Measurements from ENCODE around the gene FAIM. TPM values are rescaled to one million over a fixed set of nuclear protein-coding genes. Genes with fewer than 3 reads are reported as not detected.
"Not testable (repeated sequence)": the region's sequence is repeated elsewhere in the genome, so short reads cannot be mapped to it uniquely, and the experiment has no call there.

Gene FAIM
- total RNA-seq, 1 donor: 14.7 TPM

GRCh38 chr3:138668107-138668506 is 59.5 kb downstream of the FAIM start:
- H3K4me3 ChIP-seq (ENCODE audit: low read depth, low read length): no peak overlapping the region
- TF ChIP-seq CTCF (IDR thresholded peaks at IDR 0.05; ENCODE audit: insufficient read depth, low read depth, low read length): no peak
- no peak for DNase-seq (ENCODE audit: low read depth)

GRCh38 chr3:138670407-138670806 is 61.8 kb downstream of the FAIM start:
- TF ChIP-seq CTCF (IDR thresholded peaks at IDR 0.05; ENCODE audit: insufficient read depth, low read depth, low read length): no peak
- DNase-seq (ENCODE audit: low read depth): no peak

GRCh38 chr3:138673641-138674530 is 65.3 kb downstream of the FAIM start:
- DNase-seq (ENCODE audit: low read depth): peak; percentile 70
- no peak for TF ChIP-seq CTCF (IDR thresholded peaks at IDR 0.05; ENCODE audit: insufficient read depth, low read depth, low read length)
- no peak overlapping the region for H3K4me3 ChIP-seq (ENCODE audit: low read depth, low read length)

More at GRCh38 chr3:138670407-138670806, 61.8 kb downstream of the FAIM start:
- H3K4me3 ChIP-seq (ENCODE audit: low read depth, low read length): no peak overlapping the region

GRCh38 chr3:138675393-138675792 is 66.8 kb downstream of the FAIM start:
- no peak for TF ChIP-seq CTCF (IDR thresholded peaks at IDR 0.05; ENCODE audit: insufficient read depth, low read depth, low read length)
- no peak overlapping the region for H3K4me3 ChIP-seq (ENCODE audit: low read depth, low read length)
- DNase-seq (ENCODE audit: low read depth): peak; percentile 21

- TF ChIP-seq CTCF (IDR thresholded peaks at IDR 0.05; ENCODE audit: insufficient read depth, low read depth, low read length): no peak
- H3K4me3 ChIP-seq (ENCODE audit: low read depth, low read length): no peak overlapping the region
- DNase-seq (ENCODE audit: low read depth): no peak
These were observed 69.5 kb downstream of the FAIM start for GRCh38 chr3:138678086-138678485.

- H3K4me3 ChIP-seq (ENCODE audit: low read depth, low read length): no peak overlapping the region
- TF ChIP-seq CTCF (IDR thresholded peaks at IDR 0.05; ENCODE audit: insufficient read depth, low read depth, low read length): no peak
- DNase-seq (ENCODE audit: low read depth): no peak
These were observed 70.4 kb downstream of the FAIM start for GRCh38 chr3:138678874-138679392.

- DNase-seq (ENCODE audit: low read depth); H3K4me3 ChIP-seq (ENCODE audit: low read depth, low read length): not testable (repeated sequence)
These were observed 72.4 kb downstream of the FAIM start for GRCh38 chr3:138680974-138681373.
